GM12872 (cell line): ENCODE results near the gene CCL14.

Experiments used
- TF ChIP-seq, protein P1 (sequence below): IDR thresholded peaks from 3 replicates; pipeline ENCODE4 v1.5.1; 2011; ENCODE audit warnings: low read depth, mild to moderate bottlenecking, low read length, moderate library complexity; ENCODE audit not compliant: insufficient read depth

Gene CCL14

DNA sequence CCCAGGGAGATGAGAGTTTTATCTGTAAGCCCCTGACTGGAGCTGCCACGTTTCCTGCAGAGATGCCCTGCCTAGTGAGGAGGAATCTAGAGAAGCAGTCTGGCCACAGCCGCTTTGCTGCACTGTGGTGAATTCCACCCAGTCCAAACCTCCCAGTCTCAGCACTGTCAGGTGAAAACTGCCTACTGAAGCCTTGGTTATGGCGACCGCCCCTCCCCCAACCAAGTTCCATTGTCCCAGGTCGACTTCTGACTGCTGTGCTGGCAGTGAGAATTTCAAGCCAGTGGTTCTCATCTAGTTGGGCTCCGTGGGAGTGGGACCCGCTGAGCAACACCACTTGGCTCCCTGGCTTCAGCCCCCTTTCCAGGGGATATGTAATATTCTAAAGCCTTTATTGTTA, 32.8 kb downstream of the CCL14 start:
- TF ChIP-seq, protein P1, sequence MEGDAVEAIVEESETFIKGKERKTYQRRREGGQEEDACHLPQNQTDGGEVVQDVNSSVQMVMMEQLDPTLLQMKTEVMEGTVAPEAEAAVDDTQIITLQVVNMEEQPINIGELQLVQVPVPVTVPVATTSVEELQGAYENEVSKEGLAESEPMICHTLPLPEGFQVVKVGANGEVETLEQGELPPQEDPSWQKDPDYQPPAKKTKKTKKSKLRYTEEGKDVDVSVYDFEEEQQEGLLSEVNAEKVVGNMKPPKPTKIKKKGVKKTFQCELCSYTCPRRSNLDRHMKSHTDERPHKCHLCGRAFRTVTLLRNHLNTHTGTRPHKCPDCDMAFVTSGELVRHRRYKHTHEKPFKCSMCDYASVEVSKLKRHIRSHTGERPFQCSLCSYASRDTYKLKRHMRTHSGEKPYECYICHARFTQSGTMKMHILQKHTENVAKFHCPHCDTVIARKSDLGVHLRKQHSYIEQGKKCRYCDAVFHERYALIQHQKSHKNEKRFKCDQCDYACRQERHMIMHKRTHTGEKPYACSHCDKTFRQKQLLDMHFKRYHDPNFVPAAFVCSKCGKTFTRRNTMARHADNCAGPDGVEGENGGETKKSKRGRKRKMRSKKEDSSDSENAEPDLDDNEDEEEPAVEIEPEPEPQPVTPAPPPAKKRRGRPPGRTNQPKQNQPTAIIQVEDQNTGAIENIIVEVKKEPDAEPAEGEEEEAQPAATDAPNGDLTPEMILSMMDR, result no peak

DNA sequence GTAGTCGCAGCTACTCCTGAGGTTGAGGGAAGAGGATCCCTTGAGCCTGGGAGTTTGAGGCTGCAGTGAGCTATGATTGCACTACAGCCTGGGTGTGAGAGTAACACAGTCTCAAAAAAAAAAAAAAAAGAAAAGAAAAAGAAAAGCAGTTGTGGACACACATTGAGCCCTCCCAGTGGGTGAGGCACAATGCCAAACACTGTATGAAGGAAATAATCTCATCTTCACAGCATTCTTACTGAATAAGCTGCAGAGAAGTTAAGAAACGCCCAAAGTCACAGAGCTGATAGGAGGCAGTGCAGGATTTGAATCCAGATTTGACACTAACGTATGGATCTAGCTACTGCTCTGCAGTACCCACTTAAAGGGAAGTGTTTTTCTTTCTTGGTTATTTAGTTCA, 37.1 kb downstream of the CCL14 start:
- TF ChIP-seq, protein P1, result no peak

DNA sequence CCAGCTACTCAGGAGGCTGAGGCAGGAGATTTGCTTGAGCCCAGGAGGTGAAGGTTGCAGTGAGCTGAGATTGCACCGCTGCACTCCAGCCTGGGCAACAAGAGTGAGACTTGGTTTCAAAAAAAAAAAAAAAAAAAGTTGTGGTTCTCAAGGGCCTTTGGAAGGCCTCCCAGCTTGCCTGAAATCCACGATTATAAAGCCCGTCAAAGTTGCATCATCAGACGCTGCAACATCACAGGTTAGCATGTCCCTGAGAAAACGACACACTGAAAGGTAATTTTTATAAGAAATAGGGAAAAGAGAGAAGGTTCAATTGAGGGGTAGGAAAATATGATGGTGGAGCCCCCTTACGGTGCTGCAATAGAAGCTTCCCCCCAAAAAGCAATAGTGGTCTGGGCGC, 38.4 kb downstream of the CCL14 start:
- TF ChIP-seq, protein P1, result no peak

DNA sequence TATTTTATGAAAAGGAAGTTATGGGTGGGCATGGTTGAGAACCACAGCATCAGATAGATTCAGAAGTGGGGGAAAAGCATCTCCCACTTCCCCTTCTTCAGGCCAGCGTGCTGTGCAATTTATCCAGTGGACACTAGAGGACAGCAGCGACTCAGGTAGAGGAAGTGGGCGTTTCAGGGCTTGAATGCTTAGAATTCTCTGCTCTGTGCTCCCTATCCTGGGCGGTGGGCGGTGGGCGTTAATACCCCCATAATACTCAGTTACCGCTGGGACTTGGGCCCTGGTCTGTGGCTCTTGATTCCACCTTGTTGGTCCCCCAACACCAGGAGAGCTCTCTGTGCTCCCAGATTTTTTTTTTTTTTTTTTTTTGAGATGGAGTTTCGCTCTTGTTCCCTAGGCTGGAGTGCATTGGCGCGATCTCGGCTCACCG, 39.4 kb downstream of the CCL14 start:
- TF ChIP-seq, protein P1, result peak; percentile 97

GRCh38 chr17:35944151-35944550, 42.4 kb downstream of the CCL14 start:
- TF ChIP-seq, protein P1, result no peak

DNA sequence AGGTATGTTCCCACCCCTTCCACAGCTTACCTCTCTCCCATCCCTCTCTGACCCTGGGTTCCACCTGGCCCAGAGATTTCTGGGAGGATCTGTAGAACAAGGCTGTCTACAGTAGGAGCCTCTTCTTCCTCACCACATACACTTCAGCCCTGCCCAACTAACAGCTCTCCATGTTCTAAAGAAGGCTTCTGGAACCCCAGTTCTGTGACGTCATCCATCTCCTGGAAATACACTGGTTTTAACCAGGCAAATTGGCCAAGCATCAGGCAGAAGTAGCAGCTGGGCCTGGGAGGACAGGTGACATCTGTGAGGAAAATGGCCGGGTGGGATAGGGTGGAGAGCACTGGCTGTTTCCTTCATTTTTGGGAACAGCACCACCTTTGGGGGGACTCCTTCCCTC, 43.0 kb downstream of the CCL14 start, which contains the start of gene LYZL6:
Gene LYZL6, minus strand, starts transcription at position 177 of the 400 bp plus-strand sequence. CDS start 4,357 bp downstream, outside the sequence.
- TF ChIP-seq, protein P1, result no peak

GRCh38 chr17:35942588-35943186, 43.8 kb downstream of the CCL14 start:
- TF ChIP-seq, protein P1, result no peak
